WTC11 (cell line): ENCODE measurements around the gene MYOD1. TPM values are rescaled to one million over a fixed set of nuclear protein-coding genes. Genes with fewer than 3 reads are reported as not detected.

Source experiments
- ATAC-seq: fragments of 200-7000 bp; cut with Tn5 transposase; 2 replicates; pipeline ENCODE4 v1.10.0; 2021; ENCODE audit warnings: mild to moderate bottlenecking, moderate library complexity
- CTCF ChIA-PET: fragments of 300-600 bp; sonication (Branson Sonifier 250); formaldehyde crosslinking; loops from one replicate; lab custom pipeline; 2021; ENCODE audit warnings: antibody characterized with exemption; lab: Charles Lee
- POLR2A ChIA-PET: fragments of 350-600 bp; sonication (Branson Sonifier 250); formaldehyde crosslinking; loops from one replicate; lab custom pipeline; 2021; ENCODE audit warnings: antibody characterized with exemption; lab: Charles Lee
- DNase-seq: peaks from one replicate; pipeline ENCODE4 v3.0.0; 2021; ENCODE audit warnings: low spot score
- H3K27ac Mint-ChIP-seq: 2 replicates; pipeline ENCODE4 v1.8.0; 2021; ENCODE audit warnings: mixed read lengths
- H3K27me3 Mint-ChIP-seq: 2 replicates; pipeline ENCODE4 v1.8.0; 2021; ENCODE audit warnings: low read depth, mild to moderate bottlenecking, moderate library complexity, mixed read lengths
- H3K36me3 Mint-ChIP-seq: 2 replicates; pipeline ENCODE4 v1.8.0; 2021; ENCODE audit warnings: mixed read lengths
- H3K4me1 Mint-ChIP-seq: 2 replicates; pipeline ENCODE4 v1.8.0; 2022; ENCODE audit warnings: mixed read lengths
- H3K4me3 Mint-ChIP-seq: 2 replicates; pipeline ENCODE4 v1.8.0; 2021; ENCODE audit warnings: mild to moderate bottlenecking, moderate library complexity, mixed read lengths
- H3K9me3 Mint-ChIP-seq: 2 replicates; pipeline ENCODE4 v1.8.0; 2021; ENCODE audit warnings: mixed read lengths
- GRHL2 ChIP-seq: fragments of 250-450 bp; sonication (Bioruptor Pico); IDR thresholded peaks from 2 replicates; pipeline ENCODE4 v1.8.0; 2022; ENCODE audit warnings: mild to moderate bottlenecking, moderate library complexity; ENCODE audit not compliant: insufficient replicate concordance, severe bottlenecking
- GTF2I ChIP-seq: fragments of 250-450 bp; sonication (Bioruptor Pico); conservative IDR thresholded peaks from 2 replicates; pipeline ENCODE4 v1.4.0; 2021; ENCODE audit warnings: mild to moderate bottlenecking
- JAZF1 ChIP-seq: fragments of 250-450 bp; sonication (Bioruptor Pico); IDR thresholded peaks from 2 replicates; pipeline ENCODE4 v1.9.0; 2021; ENCODE audit warnings: moderate library complexity, mild to moderate bottlenecking, inconsistent platforms
- NFATC4 ChIP-seq: fragments of 250-450 bp; sonication (Bioruptor Pico); IDR thresholded peaks from 2 replicates; pipeline ENCODE4 v1.9.0; 2021; ENCODE audit warnings: mild to moderate bottlenecking
- RELA ChIP-seq: sonication (generic); formaldehyde crosslinking; IDR thresholded peaks from 2 replicates; pipeline ENCODE4 v1.8.1; 2022; ENCODE audit warnings: missing genetic modification reagents, mild to moderate bottlenecking, borderline replicate concordance
- TEAD1 ChIP-seq: sonication (generic); formaldehyde crosslinking; IDR thresholded peaks from 2 replicates; pipeline ENCODE4 v1.8.0; 2022; ENCODE audit warnings: mild to moderate bottlenecking, missing genetic modification reagents
- TEAD4 ChIP-seq: sonication (generic); formaldehyde crosslinking; IDR thresholded peaks from 2 replicates; pipeline ENCODE4 v1.8.0; 2022; ENCODE audit warnings: mild to moderate bottlenecking, missing genetic modification reagents
- ZNF263 ChIP-seq: sonication (generic); formaldehyde crosslinking; IDR thresholded peaks from 2 replicates; pipeline ENCODE4 v1.8.1; 2022; ENCODE audit warnings: low read depth, mild to moderate bottlenecking, moderate library complexity, missing genetic modification reagents
- ZNF396 ChIP-seq: fragments of 250-450 bp; sonication (Bioruptor Pico); IDR thresholded peaks from 2 replicates; pipeline ENCODE4 v1.8.0; 2021; ENCODE audit warnings: mild to moderate bottlenecking, moderate library complexity, borderline replicate concordance
- ZNF416 ChIP-seq: fragments of 250-450 bp; sonication (Bioruptor Pico); IDR thresholded peaks from 2 replicates; pipeline ENCODE4 v1.9.0; 2021; ENCODE audit warnings: mild to moderate bottlenecking, inconsistent platforms
- total RNA-seq: library from RNA; stranded (reverse); gene quantifications from 3 replicates; pipeline ENCODE4 v1.2.3, GENCODE V29; 2021
- TF ChIP-seq, protein P1 (sequence below): sonication (generic); formaldehyde crosslinking; conservative IDR thresholded peaks from 2 replicates; pipeline ENCODE4 v1.8.1; 2023; ENCODE audit warnings: mild to moderate bottlenecking, low read depth, missing genetic modification reagents, moderate library complexity
- TF ChIP-seq, protein P2 (sequence below): sonication (generic); formaldehyde crosslinking; IDR thresholded peaks from 2 replicates; pipeline ENCODE4 v1.8.0; 2022; ENCODE audit warnings: mild to moderate bottlenecking, missing genetic modification reagents
- TF ChIP-seq, protein P3 (sequence below): fragments of 250-450 bp; sonication (Bioruptor Pico); IDR thresholded peaks from 2 replicates; pipeline ENCODE4 v1.9.0; 2021; ENCODE audit warnings: mild to moderate bottlenecking
- TF ChIP-seq, protein P4 (sequence below): fragments of 250-450 bp; sonication (Bioruptor Pico); conservative IDR thresholded peaks from 2 replicates; pipeline ENCODE4 v1.9.0; 2021; ENCODE audit warnings: mild to moderate bottlenecking
- TF ChIP-seq, protein P5 (sequence below): sonication (generic); formaldehyde crosslinking; conservative IDR thresholded peaks from 2 replicates; pipeline ENCODE4 v1.8.1; 2022; ENCODE audit warnings: mild to moderate bottlenecking, missing genetic modification reagents
- TF ChIP-seq, protein P6 (sequence below): sonication (generic); formaldehyde crosslinking; IDR thresholded peaks from 2 replicates; pipeline ENCODE4 v1.8.0; 2023; ENCODE audit warnings: missing genetic modification reagents
- TF ChIP-seq, protein P7 (sequence below): sonication (generic); formaldehyde crosslinking; IDR thresholded peaks from 2 replicates; pipeline ENCODE4 v1.8.0; 2022; ENCODE audit warnings: mild to moderate bottlenecking, missing genetic modification reagents
- TF ChIP-seq, protein P8 (sequence below): sonication (generic); formaldehyde crosslinking; IDR thresholded peaks from 2 replicates; pipeline ENCODE4 v1.8.1; 2022; ENCODE audit warnings: mild to moderate bottlenecking, moderate library complexity, missing genetic modification reagents

Gene MYOD1
- total RNA-seq, 1 experiment from 2014 or later, result not detected

DNA sequence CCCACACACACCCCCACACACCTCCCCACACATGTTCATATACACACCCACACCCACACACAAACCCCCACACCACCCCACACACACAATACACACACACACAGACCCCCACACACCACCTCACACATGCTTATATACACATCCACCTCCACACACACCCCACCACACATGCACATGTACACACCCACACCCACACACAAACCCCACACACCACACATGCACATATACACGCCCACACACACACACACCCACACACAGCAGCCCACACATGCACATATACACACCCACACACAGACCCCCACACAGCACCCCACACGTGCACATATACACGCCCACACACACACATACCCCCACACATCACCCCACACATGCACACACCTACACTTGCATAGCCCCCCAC is 44.3 kb downstream of the MYOD1 start (continued):
- TF ChIP-seq, protein P1, sequence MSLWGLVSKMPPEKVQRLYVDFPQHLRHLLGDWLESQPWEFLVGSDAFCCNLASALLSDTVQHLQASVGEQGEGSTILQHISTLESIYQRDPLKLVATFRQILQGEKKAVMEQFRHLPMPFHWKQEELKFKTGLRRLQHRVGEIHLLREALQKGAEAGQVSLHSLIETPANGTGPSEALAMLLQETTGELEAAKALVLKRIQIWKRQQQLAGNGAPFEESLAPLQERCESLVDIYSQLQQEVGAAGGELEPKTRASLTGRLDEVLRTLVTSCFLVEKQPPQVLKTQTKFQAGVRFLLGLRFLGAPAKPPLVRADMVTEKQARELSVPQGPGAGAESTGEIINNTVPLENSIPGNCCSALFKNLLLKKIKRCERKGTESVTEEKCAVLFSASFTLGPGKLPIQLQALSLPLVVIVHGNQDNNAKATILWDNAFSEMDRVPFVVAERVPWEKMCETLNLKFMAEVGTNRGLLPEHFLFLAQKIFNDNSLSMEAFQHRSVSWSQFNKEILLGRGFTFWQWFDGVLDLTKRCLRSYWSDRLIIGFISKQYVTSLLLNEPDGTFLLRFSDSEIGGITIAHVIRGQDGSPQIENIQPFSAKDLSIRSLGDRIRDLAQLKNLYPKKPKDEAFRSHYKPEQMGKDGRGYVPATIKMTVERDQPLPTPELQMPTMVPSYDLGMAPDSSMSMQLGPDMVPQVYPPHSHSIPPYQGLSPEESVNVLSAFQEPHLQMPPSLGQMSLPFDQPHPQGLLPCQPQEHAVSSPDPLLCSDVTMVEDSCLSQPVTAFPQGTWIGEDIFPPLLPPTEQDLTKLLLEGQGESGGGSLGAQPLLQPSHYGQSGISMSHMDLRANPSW, result no peak
- TF ChIP-seq GRHL2 (CRISPR knock-in tag) (no peak), JAZF1 (no peak)
- TF ChIP-seq, protein P2, sequence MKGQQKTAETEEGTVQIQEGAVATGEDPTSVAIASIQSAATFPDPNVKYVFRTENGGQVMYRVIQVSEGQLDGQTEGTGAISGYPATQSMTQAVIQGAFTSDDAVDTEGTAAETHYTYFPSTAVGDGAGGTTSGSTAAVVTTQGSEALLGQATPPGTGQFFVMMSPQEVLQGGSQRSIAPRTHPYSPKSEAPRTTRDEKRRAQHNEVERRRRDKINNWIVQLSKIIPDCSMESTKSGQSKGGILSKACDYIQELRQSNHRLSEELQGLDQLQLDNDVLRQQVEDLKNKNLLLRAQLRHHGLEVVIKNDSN (CRISPR knock-in tag), result no peak
- TF ChIP-seq, all 79 proteins: peak for 0

DNA sequence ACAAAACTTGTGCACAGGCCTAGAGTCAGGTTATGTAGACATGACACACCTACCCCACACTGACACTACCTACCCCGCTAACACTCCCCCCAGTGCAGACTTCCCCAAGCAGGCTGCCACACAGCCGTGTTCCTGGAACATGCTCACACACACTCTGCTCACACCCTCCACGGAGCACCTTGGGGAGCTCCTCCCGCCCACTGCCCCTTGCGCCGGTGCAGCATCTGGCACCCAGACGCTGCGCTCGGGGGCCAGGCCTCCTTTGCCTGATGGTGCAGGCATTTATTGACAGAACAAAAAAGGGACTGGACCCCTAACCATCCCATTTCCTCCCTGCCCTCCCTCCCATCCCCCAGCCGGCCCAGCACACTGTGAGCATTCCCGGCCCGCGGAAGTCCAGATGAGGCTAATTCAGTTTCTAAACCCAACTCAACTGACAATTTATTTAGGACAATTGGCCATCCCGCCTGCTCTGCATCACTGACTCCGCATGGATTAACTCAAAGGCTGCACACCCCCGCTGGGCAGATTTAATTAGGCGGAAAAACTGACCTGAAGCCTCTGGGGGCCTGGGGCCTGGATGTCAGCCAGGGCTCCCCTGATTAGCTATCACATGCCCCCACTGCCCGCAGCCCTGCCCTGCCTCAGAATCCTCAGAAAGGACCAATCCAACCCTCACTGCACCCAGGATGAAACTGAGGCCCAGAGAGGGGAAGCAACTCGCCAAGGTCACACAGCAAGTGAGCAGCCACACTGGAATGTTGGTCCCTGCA is 45.3 kb downstream of the MYOD1 start:
- POLR2A ChIA-PET, result no interaction called here
- Mint-ChIP-seq H3K9me3 (no peaks in the 10 kb centered on the region), H3K4me3 (no peak overlapping the region), H3K36me3 (no peaks in the 10 kb centered on the region), H3K27ac (no peak overlapping the region), H3K4me1 (0 out of 2 replicates have a peak, but pooled peaks cover 4% of the 10 kb centered on the region), H3K27me3 (no peaks in the 10 kb centered on the region)
- TF ChIP-seq GRHL2 (CRISPR knock-in tag) (no peak), GTF2I (CRISPR knock-in tag) (peak; percentile 58)
- CTCF ChIA-PET, result interaction anchor here (1.2 to 4.7 kb wide), 6 partner anchors 10 to 142 kb away, joined by 3 to 72 read pairs (median 5); no protein-coding TSS in a partner anchor
- DNase-seq, result no peak
- ATAC-seq, result no peak; the same call in 1 of the 2 replicates

DNA sequence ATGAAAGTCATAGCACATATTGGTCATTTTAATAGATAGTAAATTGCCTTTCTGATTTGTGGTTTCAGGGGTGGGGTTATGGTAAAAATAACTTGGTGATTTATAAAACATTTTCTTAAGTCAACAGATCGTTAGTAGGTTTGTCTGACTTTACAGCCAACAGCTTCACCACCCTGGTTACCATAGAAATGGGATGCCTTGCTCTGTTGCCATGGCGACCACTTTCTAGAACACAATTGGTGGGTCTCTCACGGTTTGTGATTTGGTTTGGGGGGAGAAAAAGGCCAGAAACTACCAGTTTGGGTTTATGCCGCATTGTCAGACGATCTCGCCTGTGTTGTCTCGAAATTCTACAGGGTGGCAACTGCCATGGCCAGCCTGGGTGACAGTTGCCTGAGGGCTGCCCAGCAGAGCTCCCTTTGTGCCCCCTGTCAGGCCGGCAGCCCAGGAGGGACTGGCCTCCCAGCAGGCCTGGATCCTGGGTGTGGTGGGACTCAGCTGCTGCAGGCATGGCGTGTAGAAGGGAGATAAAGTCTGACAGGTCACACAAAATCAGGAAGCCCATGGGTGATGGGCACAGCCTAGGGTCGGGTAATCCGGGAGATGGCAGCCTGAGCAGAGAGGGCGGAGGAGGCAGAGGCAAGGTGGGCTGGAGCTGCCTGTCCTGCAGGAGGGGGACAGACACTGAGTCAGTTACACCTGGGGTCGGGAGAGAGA is 46.1 kb downstream of the MYOD1 start:
- no peak overlapping the region for H3K27ac Mint-ChIP-seq
- CTCF ChIA-PET, result interaction anchor here (1.2 to 4.7 kb wide), 13 partner anchors 9 to 214 kb away, joined by 3 to 72 read pairs (median 9); no protein-coding TSS in a partner anchor
- DNase-seq (no peak), ATAC-seq (no peak)
- no peaks in the 10 kb centered on the region for H3K27me3 Mint-ChIP-seq
- H3K36me3 Mint-ChIP-seq, result no peaks in the 10 kb centered on the region
- H3K4me3 Mint-ChIP-seq, result no peak overlapping the region
- H3K9me3 Mint-ChIP-seq, result no peaks in the 10 kb centered on the region
- H3K4me1 Mint-ChIP-seq, result peaks cover 8% of the 10 kb centered on the region; the same call in 1 of the 2 replicates
- POLR2A ChIA-PET, result no interaction called here
- TF ChIP-seq, protein P3, sequence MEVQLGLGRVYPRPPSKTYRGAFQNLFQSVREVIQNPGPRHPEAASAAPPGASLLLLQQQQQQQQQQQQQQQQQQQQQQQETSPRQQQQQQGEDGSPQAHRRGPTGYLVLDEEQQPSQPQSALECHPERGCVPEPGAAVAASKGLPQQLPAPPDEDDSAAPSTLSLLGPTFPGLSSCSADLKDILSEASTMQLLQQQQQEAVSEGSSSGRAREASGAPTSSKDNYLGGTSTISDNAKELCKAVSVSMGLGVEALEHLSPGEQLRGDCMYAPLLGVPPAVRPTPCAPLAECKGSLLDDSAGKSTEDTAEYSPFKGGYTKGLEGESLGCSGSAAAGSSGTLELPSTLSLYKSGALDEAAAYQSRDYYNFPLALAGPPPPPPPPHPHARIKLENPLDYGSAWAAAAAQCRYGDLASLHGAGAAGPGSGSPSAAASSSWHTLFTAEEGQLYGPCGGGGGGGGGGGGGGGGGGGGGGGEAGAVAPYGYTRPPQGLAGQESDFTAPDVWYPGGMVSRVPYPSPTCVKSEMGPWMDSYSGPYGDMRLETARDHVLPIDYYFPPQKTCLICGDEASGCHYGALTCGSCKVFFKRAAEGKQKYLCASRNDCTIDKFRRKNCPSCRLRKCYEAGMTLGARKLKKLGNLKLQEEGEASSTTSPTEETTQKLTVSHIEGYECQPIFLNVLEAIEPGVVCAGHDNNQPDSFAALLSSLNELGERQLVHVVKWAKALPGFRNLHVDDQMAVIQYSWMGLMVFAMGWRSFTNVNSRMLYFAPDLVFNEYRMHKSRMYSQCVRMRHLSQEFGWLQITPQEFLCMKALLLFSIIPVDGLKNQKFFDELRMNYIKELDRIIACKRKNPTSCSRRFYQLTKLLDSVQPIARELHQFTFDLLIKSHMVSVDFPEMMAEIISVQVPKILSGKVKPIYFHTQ, result no peak
- TF ChIP-seq NFATC4 (CRISPR knock-in tag) (no peak), ZNF396 (CRISPR knock-in tag) (no peak), TEAD4 (CRISPR knock-in tag) (no peak), TEAD1 (CRISPR knock-in tag) (no peak), ZNF263 (CRISPR knock-in tag) (no peak), RELA (no peak), ZNF416 (no peak)
- TF ChIP-seq, protein P4, sequence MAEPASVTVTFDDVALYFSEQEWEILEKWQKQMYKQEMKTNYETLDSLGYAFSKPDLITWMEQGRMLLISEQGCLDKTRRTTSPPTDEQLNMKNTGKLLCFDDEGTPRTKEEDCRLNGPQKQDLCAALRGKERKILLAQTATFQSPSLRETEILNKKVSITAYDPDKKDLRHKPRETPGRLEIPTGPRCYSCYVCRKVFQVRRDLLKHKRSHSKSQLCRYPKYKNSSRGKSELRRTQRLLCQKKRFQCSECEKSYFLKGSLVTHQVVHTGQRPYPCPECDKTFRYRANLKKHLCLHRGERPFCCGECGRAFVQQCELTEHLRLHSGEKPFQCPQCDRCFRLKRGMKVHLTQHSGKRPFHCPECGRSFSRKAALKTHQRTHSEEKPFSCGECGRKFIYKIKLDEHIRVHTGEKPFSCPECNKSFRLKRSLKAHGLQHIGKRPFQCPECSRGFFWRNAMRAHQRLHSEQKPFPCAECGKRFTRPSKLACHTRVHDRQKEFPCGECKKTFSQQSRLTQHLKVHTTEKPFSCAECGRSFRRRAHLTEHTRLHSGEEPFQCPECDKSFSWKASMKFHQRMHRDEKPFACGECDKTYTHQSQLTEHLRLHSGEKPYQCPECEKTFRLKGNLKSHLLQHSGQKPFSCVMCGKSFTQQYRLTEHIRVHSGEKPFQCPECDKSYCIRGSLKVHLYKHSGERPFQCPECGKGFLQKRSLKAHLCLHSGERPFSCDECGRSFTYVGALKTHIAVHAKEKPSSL (CRISPR knock-in tag), result no peak
- TF ChIP-seq, protein P5, sequence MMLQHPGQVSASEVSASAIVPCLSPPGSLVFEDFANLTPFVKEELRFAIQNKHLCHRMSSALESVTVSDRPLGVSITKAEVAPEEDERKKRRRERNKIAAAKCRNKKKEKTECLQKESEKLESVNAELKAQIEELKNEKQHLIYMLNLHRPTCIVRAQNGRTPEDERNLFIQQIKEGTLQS (CRISPR knock-in tag), result no peak
- TF ChIP-seq, protein P6, sequence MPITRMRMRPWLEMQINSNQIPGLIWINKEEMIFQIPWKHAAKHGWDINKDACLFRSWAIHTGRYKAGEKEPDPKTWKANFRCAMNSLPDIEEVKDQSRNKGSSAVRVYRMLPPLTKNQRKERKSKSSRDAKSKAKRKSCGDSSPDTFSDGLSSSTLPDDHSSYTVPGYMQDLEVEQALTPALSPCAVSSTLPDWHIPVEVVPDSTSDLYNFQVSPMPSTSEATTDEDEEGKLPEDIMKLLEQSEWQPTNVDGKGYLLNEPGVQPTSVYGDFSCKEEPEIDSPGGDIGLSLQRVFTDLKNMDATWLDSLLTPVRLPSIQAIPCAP (CRISPR knock-in tag), result no peak
- TF ChIP-seq, protein P7, sequence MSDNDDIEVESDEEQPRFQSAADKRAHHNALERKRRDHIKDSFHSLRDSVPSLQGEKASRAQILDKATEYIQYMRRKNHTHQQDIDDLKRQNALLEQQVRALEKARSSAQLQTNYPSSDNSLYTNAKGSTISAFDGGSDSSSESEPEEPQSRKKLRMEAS (CRISPR knock-in tag), result no peak
- TF ChIP-seq, protein P8, sequence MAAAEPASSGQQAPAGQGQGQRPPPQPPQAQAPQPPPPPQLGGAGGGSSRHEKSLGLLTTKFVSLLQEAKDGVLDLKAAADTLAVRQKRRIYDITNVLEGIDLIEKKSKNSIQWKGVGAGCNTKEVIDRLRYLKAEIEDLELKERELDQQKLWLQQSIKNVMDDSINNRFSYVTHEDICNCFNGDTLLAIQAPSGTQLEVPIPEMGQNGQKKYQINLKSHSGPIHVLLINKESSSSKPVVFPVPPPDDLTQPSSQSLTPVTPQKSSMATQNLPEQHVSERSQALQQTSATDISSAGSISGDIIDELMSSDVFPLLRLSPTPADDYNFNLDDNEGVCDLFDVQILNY, result no peak
